GM23338 (cell line): ENCODE results near the gene DDN. TPM values are rescaled to one million over a fixed set of nuclear protein-coding genes. Genes with fewer than 3 reads are reported as not detected.

Experiments used
- ATAC-seq: fragments of 200-7000 bp; cut with Tn5 transposase; 3 replicates; pipeline ENCODE4 v1.9.1; 2020
- DNase-seq: peaks from one replicate; pipeline ENCODE4 v3.0.0-alpha.2; 2015; ENCODE audit warnings: low spot score
- H2AFZ ChIP-seq: fragments of 200-600 bp; sonication (generic); 2 replicates; pipeline ENCODE4 v1.8.0; 2016; ENCODE audit warnings: antibody characterized with exemption, mild to moderate bottlenecking, moderate library complexity
- H3F3A ChIP-seq: fragments of 200-600 bp; sonication (generic); replicated peaks from 2 replicates; pipeline ENCODE4 v1.8.0; 2017; ENCODE audit warnings: antibody characterized with exemption, mixed run types, low read depth
- H3K27ac ChIP-seq: fragments of 200-600 bp; sonication (generic); 2 replicates; pipeline ENCODE4 v1.6.1; 2016; ENCODE audit warnings: low read depth
- H3K27me3 ChIP-seq: fragments of 200-600 bp; sonication (generic); 2 replicates; pipeline ENCODE4 v1.8.0; 2016; ENCODE audit warnings: mild to moderate bottlenecking, mixed run types, moderate library complexity; ENCODE audit not compliant: insufficient read depth
- H3K36me3 ChIP-seq: fragments of 200-600 bp; sonication (generic); 2 replicates; pipeline ENCODE4 v1.8.0; 2016; ENCODE audit warnings: mild to moderate bottlenecking; ENCODE audit not compliant: insufficient read depth
- H3K4me1 ChIP-seq: fragments of 200-600 bp; sonication (generic); 2 replicates; pipeline ENCODE4 v1.8.0; 2016; ENCODE audit warnings: mild to moderate bottlenecking, moderate library complexity; ENCODE audit not compliant: insufficient read depth
- H3K4me2 ChIP-seq: fragments of 200-600 bp; sonication (generic); 2 replicates; pipeline ENCODE4 v1.7.1; 2017; ENCODE audit warnings: mixed run types
- H3K4me3 ChIP-seq: fragments of 200-600 bp; sonication (generic); 2 replicates; pipeline ENCODE4 v1.6.1; 2016; ENCODE audit warnings: mixed run types
- H3K79me2 ChIP-seq: fragments of 200-600 bp; sonication (generic); replicated peaks from 2 replicates; pipeline ENCODE4 v1.8.0; 2017; ENCODE audit warnings: mild to moderate bottlenecking; ENCODE audit not compliant: insufficient read depth
- H3K9me2 ChIP-seq: fragments of 200-600 bp; sonication (generic); 2 replicates; pipeline ENCODE4 v1.8.0; 2017; ENCODE audit not compliant: insufficient read depth
- H4K20me1 ChIP-seq: fragments of 200-600 bp; sonication (generic); replicated peaks from 2 replicates; pipeline ENCODE4 v1.8.0; 2017; ENCODE audit warnings: mild to moderate bottlenecking; ENCODE audit not compliant: insufficient read depth
- H3K27ac Mint-ChIP-seq: 2 replicates; pipeline ENCODE4 v1.8.0; 2020; ENCODE audit warnings: inconsistent platforms, mild to moderate bottlenecking, moderate library complexity, mixed read lengths
- H3K27me3 Mint-ChIP-seq: 3 replicates; pipeline ENCODE4 v1.8.0; 2022; ENCODE audit warnings: low read depth, mild to moderate bottlenecking, moderate library complexity, mixed read lengths, inconsistent platforms; ENCODE audit not compliant: insufficient read depth, poor library complexity
- H3K36me3 Mint-ChIP-seq: 3 replicates; pipeline ENCODE4 v1.8.0; 2021; ENCODE audit warnings: low read depth, mild to moderate bottlenecking, inconsistent platforms, moderate library complexity, mixed read lengths
- H3K4me1 Mint-ChIP-seq: 3 replicates; pipeline ENCODE4 v1.8.0; 2020; ENCODE audit warnings: mild to moderate bottlenecking, inconsistent platforms, mixed read lengths
- H3K4me3 Mint-ChIP-seq: 3 replicates; pipeline ENCODE4 v1.8.0; 2021; ENCODE audit warnings: moderate library complexity, mild to moderate bottlenecking, inconsistent platforms, mixed read lengths
- H3K9me3 Mint-ChIP-seq: 3 replicates; pipeline ENCODE4 v1.8.0; 2020; ENCODE audit warnings: moderate library complexity, mild to moderate bottlenecking, inconsistent platforms, mixed read lengths
- CREB1 ChIP-seq: fragments of 250-450 bp; sonication (Bioruptor Pico); IDR thresholded peaks from 2 replicates; pipeline ENCODE4 v1.5.0; 2020; ENCODE audit warnings: low read depth, mild to moderate bottlenecking, moderate library complexity
- EZH2 ChIP-seq: fragments of 200-600 bp; sonication (generic); IDR thresholded peaks from one replicate; pipeline ENCODE4 v1.8.0; 2017; ENCODE audit warnings: antibody characterized with exemption, mild to moderate bottlenecking, low read depth; ENCODE audit not compliant: unreplicated experiment
- EZH2phosphoT487 ChIP-seq: fragments of 200-600 bp; sonication (generic); IDR thresholded peaks from one replicate; pipeline ENCODE4 v1.8.1; 2018; ENCODE audit warnings: antibody characterized with exemption; ENCODE audit not compliant: unreplicated experiment
- JUNB ChIP-seq: IDR thresholded peaks from one replicate; pipeline ENCODE4 v1.6.1; 2016; ENCODE audit warnings: antibody characterized with exemption; ENCODE audit not compliant: unreplicated experiment
- NANOG ChIP-seq: IDR thresholded peaks from 2 replicates; pipeline ENCODE4 v1.6.1; 2016; ENCODE audit warnings: antibody characterized with exemption, borderline replicate concordance
- POLR2AphosphoS5 ChIP-seq: IDR thresholded peaks from 2 replicates; pipeline ENCODE4 v1.6.1; 2016; ENCODE audit warnings: antibody characterized with exemption, low read depth
- STAT1 ChIP-seq: IDR thresholded peaks from one replicate; pipeline ENCODE4 v1.6.1; 2016; ENCODE audit warnings: antibody characterized with exemption; ENCODE audit not compliant: unreplicated experiment
- ZNF114 ChIP-seq: fragments of 250-450 bp; sonication (Bioruptor Pico); IDR thresholded peaks from 2 replicates; pipeline ENCODE4 v1.5.0; 2020; ENCODE audit warnings: mild to moderate bottlenecking, moderate library complexity
- ZNF331 ChIP-seq: fragments of 250-450 bp; sonication (Bioruptor Pico); IDR thresholded peaks from 2 replicates; pipeline ENCODE4 v1.5.0; 2020; ENCODE audit warnings: low read depth, mild to moderate bottlenecking, moderate library complexity
- polyA plus RNA-seq: library from polyadenylated mRNA; unstranded; fragments of >200 nt; fragmentation: Nextera tagmentation; extraction: Ambion mirVana; gene quantifications from 2 replicates; pipeline ENCODE4 v1.2.1, GENCODE V29; 2016
- total RNA-seq: library from RNA; depleted of rRNA; stranded (reverse); fragments of >200 nt; shearing (Covaris generic); gene quantifications from 2 replicates; pipeline ENCODE4 v1.2.3, GENCODE V29; 2014
- TF ChIP-seq, protein P1 (sequence below), 2 experiments: fragments of 200-600 bp in 1 of 2; sonication (generic) in 1 of 2; conservative IDR thresholded peaks; 2 replicates each; pipeline versions ENCODE4 v1.5.1 to v1.6.1; 2016 to 2017; ENCODE audit warnings: antibody characterized with exemption in 2 of 2, low read depth in 2 of 2, mild to moderate bottlenecking in 2 of 2, moderate library complexity in 1 of 2
- TF ChIP-seq, protein P2 (sequence below): fragments of 250-450 bp; sonication (Bioruptor Pico); IDR thresholded peaks from 2 replicates; pipeline ENCODE4 v1.5.0; 2020; ENCODE audit warnings: mild to moderate bottlenecking, moderate library complexity
- TF ChIP-seq, protein P3 (sequence below): IDR thresholded peaks from 2 replicates; pipeline ENCODE4 v1.6.1; 2016; ENCODE audit warnings: antibody characterized with exemption
- TF ChIP-seq, protein P4 (sequence below): IDR thresholded peaks from one replicate; pipeline ENCODE4 v1.6.1; 2018; ENCODE audit warnings: antibody characterized with exemption; ENCODE audit not compliant: unreplicated experiment

The DDN gene
- total and polyA plus RNA-seq, 2 experiments from 2014 or later: 0.10 TPM; not detected in 1

DNA sequence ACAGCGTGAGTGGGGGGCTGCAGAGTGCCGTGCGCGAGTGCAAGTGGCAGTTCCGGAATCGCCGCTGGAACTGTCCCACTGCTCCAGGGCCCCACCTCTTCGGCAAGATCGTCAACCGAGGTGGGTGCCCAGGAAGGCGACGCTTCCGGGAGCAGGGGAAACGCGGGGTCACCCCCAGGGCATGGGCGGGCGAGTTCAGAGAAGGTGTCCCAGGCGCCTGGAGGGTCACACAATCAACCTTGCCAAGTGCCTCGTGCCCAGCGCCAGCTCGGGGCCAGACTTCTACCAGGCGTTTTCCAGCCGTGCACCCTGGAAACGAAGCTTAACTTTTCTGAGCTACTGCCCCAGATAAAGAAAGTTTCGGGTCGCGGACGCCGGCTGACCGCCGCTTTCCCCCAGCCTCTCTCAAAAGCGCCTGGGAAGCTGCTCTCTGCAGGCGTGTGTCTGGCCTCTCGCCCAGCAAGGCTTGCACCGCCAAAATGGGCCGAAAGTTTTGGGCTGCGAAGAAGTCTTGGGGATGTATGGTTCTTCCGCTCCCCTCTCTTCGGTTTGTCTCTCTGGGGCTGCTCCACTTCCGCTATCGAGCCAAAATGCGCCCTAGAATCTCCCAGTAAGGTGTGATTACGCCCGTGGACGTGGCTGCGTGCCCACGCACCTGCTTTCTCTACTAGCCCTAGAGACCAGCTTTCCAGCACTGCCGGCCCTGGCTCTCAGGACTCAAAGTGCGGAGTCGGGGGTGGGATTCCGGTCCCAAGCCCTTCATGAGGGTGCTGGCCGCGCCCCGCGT, 19.4 kb downstream of the DDN start:
- Histone ChIP-seq H3K27ac (no peak overlapping the region), H3K27me3 (peaks cover 100% of the 10 kb centered on the region), H3F3A (peaks cover 12% of the 10 kb centered on the region; the same call in 1 of the 2 replicates), H3K36me3 (no peaks in the 10 kb centered on the region), H3K4me2 (peak overlapping the region; percentile 88), H3K79me2 (no peaks in the 10 kb centered on the region), H3K9me2 (no peaks in the 10 kb centered on the region), H3K4me1 (peaks cover 21% of the 10 kb centered on the region; the same call in 1 of the 2 replicates), H4K20me1 (peaks cover 17% of the 10 kb centered on the region), H3K4me3 (peak overlapping the region; percentile 59), H2AFZ (peak overlapping the region; percentile 94)
- Mint-ChIP-seq H3K27me3 (peaks cover 99% of the 10 kb centered on the region), H3K4me1 (peaks cover 36% of the 10 kb centered on the region), H3K9me3 (no peaks in the 10 kb centered on the region; the same call in 2 of the 3 replicates), H3K36me3 (no peaks in the 10 kb centered on the region), H3K27ac (no peak overlapping the region), H3K4me3 (peak overlapping the region; percentile 69)
- ATAC-seq (peak; percentile 3; the same call in 2 of the 3 replicates), DNase-seq (peak; percentile 52)
- TF ChIP-seq STAT1: no peak
- peak; percentile 93 for TF ChIP-seq EZH2
- TF ChIP-seq CREB1 (CRISPR knock-in tag): no peak
- TF ChIP-seq, protein P1, sequence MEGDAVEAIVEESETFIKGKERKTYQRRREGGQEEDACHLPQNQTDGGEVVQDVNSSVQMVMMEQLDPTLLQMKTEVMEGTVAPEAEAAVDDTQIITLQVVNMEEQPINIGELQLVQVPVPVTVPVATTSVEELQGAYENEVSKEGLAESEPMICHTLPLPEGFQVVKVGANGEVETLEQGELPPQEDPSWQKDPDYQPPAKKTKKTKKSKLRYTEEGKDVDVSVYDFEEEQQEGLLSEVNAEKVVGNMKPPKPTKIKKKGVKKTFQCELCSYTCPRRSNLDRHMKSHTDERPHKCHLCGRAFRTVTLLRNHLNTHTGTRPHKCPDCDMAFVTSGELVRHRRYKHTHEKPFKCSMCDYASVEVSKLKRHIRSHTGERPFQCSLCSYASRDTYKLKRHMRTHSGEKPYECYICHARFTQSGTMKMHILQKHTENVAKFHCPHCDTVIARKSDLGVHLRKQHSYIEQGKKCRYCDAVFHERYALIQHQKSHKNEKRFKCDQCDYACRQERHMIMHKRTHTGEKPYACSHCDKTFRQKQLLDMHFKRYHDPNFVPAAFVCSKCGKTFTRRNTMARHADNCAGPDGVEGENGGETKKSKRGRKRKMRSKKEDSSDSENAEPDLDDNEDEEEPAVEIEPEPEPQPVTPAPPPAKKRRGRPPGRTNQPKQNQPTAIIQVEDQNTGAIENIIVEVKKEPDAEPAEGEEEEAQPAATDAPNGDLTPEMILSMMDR (conservative IDR thresholded peaks at IDR 0.05; ENCODE audit: low read depth in 2 of 2): no peak
- no peak for TF ChIP-seq ZNF114 (CRISPR knock-in tag)
- TF ChIP-seq POLR2AphosphoS5: no peak
- TF ChIP-seq, protein P2, sequence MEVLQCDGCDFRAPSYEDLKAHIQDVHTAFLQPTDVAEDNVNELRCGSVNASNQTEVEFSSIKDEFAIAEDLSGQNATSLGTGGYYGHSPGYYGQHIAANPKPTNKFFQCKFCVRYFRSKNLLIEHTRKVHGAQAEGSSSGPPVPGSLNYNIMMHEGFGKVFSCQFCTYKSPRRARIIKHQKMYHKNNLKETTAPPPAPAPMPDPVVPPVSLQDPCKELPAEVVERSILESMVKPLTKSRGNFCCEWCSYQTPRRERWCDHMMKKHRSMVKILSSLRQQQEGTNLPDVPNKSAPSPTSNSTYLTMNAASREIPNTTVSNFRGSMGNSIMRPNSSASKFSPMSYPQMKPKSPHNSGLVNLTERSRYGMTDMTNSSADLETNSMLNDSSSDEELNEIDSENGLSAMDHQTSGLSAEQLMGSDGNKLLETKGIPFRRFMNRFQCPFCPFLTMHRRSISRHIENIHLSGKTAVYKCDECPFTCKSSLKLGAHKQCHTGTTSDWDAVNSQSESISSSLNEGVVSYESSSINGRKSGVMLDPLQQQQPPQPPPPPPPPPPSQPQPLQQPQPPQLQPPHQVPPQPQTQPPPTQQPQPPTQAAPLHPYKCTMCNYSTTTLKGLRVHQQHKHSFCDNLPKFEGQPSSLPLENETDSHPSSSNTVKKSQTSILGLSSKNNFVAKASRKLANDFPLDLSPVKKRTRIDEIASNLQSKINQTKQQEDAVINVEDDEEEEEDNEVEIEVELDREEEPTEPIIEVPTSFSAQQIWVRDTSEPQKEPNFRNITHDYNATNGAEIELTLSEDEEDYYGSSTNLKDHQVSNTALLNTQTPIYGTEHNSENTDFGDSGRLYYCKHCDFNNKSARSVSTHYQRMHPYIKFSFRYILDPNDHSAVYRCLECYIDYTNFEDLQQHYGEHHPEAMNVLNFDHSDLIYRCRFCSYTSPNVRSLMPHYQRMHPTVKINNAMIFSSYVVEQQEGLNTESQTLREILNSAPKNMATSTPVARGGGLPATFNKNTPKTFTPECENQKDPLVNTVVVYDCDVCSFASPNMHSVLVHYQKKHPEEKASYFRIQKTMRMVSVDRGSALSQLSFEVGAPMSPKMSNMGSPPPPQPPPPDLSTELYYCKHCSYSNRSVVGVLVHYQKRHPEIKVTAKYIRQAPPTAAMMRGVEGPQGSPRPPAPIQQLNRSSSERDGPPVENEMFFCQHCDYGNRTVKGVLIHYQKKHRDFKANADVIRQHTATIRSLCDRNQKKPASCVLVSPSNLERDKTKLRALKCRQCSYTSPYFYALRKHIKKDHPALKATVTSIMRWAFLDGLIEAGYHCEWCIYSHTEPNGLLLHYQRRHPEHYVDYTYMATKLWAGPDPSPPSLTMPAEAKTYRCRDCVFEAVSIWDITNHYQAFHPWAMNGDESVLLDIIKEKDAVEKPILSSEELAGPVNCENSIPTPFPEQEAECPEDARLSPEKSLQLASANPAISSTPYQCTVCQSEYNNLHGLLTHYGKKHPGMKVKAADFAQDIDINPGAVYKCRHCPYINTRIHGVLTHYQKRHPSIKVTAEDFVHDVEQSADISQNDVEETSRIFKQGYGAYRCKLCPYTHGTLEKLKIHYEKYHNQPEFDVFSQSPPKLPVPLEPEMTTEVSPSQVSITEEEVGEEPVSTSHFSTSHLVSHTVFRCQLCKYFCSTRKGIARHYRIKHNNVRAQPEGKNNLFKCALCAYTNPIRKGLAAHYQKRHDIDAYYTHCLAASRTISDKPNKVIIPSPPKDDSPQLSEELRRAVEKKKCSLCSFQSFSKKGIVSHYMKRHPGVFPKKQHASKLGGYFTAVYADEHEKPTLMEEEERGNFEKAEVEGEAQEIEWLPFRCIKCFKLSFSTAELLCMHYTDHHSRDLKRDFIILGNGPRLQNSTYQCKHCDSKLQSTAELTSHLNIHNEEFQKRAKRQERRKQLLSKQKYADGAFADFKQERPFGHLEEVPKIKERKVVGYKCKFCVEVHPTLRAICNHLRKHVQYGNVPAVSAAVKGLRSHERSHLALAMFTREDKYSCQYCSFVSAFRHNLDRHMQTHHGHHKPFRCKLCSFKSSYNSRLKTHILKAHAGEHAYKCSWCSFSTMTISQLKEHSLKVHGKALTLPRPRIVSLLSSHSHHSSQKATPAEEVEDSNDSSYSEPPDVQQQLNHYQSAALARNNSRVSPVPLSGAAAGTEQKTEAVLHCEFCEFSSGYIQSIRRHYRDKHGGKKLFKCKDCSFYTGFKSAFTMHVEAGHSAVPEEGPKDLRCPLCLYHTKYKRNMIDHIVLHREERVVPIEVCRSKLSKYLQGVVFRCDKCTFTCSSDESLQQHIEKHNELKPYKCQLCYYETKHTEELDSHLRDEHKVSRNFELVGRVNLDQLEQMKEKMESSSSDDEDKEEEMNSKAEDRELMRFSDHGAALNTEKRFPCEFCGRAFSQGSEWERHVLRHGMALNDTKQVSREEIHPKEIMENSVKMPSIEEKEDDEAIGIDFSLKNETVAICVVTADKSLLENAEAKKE (CRISPR knock-in tag): no peak
- TF ChIP-seq ZNF331 (CRISPR knock-in tag): no peak
- TF ChIP-seq, protein P3, sequence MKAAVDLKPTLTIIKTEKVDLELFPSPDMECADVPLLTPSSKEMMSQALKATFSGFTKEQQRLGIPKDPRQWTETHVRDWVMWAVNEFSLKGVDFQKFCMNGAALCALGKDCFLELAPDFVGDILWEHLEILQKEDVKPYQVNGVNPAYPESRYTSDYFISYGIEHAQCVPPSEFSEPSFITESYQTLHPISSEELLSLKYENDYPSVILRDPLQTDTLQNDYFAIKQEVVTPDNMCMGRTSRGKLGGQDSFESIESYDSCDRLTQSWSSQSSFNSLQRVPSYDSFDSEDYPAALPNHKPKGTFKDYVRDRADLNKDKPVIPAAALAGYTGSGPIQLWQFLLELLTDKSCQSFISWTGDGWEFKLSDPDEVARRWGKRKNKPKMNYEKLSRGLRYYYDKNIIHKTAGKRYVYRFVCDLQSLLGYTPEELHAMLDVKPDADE: no peak
- TF ChIP-seq JUNB: no peak
- no peak for TF ChIP-seq NANOG
- peak; percentile 59 for TF ChIP-seq EZH2phosphoT487
- TF ChIP-seq, protein P4, sequence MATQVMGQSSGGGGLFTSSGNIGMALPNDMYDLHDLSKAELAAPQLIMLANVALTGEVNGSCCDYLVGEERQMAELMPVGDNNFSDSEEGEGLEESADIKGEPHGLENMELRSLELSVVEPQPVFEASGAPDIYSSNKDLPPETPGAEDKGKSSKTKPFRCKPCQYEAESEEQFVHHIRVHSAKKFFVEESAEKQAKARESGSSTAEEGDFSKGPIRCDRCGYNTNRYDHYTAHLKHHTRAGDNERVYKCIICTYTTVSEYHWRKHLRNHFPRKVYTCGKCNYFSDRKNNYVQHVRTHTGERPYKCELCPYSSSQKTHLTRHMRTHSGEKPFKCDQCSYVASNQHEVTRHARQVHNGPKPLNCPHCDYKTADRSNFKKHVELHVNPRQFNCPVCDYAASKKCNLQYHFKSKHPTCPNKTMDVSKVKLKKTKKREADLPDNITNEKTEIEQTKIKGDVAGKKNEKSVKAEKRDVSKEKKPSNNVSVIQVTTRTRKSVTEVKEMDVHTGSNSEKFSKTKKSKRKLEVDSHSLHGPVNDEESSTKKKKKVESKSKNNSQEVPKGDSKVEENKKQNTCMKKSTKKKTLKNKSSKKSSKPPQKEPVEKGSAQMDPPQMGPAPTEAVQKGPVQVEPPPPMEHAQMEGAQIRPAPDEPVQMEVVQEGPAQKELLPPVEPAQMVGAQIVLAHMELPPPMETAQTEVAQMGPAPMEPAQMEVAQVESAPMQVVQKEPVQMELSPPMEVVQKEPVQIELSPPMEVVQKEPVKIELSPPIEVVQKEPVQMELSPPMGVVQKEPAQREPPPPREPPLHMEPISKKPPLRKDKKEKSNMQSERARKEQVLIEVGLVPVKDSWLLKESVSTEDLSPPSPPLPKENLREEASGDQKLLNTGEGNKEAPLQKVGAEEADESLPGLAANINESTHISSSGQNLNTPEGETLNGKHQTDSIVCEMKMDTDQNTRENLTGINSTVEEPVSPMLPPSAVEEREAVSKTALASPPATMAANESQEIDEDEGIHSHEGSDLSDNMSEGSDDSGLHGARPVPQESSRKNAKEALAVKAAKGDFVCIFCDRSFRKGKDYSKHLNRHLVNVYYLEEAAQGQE: no peak
